H1 (cell line): Measurements from ENCODE around the gene EPHA4. TPM values are rescaled to one million over a fixed set of nuclear protein-coding genes. Genes with fewer than 3 reads are reported as not detected.

Experiments used
- CTCF ChIA-PET: fragments of 300-600 bp; sonication (Branson Sonifier 250); formaldehyde crosslinking; loops from one replicate; lab custom pipeline; 2021; ENCODE audit not compliant: partially characterized antibody; lab: Charles Lee
- POLR2A ChIA-PET: fragments of 300-600 bp; sonication (Branson Sonifier 250); formaldehyde crosslinking; loops from one replicate; lab custom pipeline; 2021; ENCODE audit warnings: inconsistent platforms; ENCODE audit not compliant: partially characterized antibody; lab: Charles Lee
- DNase-seq, 2 experiments: peaks; one replicate each; pipeline versions ENCODE4 v3.0.0 to v3.0.0-alpha.2; 2010 to 2022; ENCODE audit warnings: low spot score in 2 of 2, low read depth in 1 of 2, mixed read lengths in 1 of 2
- FAIRE-seq: peaks from 2 replicates; lab custom pipeline; 2011; peaks lifted over from hg19 to GRCh38; lab: Jason Lieb, UNC
- H2AFZ ChIP-seq: 2 replicates; pipeline ENCODE4 v1.8.1; 2012; ENCODE audit warnings: low read length, inconsistent platforms
- H2AK5ac ChIP-seq: 2 replicates; pipeline ENCODE4 v1.6.1; 2013; ENCODE audit warnings: low read depth, low read length
- H2BK120ac ChIP-seq: replicated peaks from 2 replicates; pipeline ENCODE3; 2013; ENCODE audit warnings: low read depth, low read length, inconsistent platforms
- H2BK12ac ChIP-seq: 2 replicates; pipeline ENCODE4 v1.6.1; 2013; ENCODE audit warnings: low read depth, low read length
- H2BK15ac ChIP-seq: 2 replicates; pipeline ENCODE4 v1.6.1; 2013; ENCODE audit warnings: low read length
- H2BK20ac ChIP-seq: 2 replicates; pipeline ENCODE4 v1.6.1; 2013; ENCODE audit warnings: low read length
- H2BK5ac ChIP-seq: 2 replicates; pipeline ENCODE4 v1.6.1; 2013; ENCODE audit warnings: low read depth, low read length
- H3K14ac ChIP-seq: 2 replicates; pipeline ENCODE4 v1.6.1; 2013; ENCODE audit warnings: inconsistent platforms; ENCODE audit not compliant: insufficient read length
- H3K18ac ChIP-seq: 2 replicates; pipeline ENCODE4 v1.6.1; 2013; ENCODE audit warnings: low read length; ENCODE audit errors: extremely low read depth
- H3K23ac ChIP-seq: 2 replicates; pipeline ENCODE4 v1.6.1; 2013; ENCODE audit warnings: inconsistent platforms; ENCODE audit not compliant: insufficient read length
- H3K23me2 ChIP-seq: 2 replicates; pipeline ENCODE4 v1.6.1; 2013; ENCODE audit warnings: low read depth, low read length
- H3K27ac ChIP-seq: 2 replicates; pipeline ENCODE4 v1.6.1; 2011; ENCODE audit warnings: low read depth, low read length, inconsistent platforms
- H3K27me3 ChIP-seq, 4 experiments: replicated peaks in 1 of 4; 1 replicate in 1 of 4; 2 replicates in 3 of 4; pipeline versions ENCODE4 v1.6.1 to v1.8.1; 2011 to 2013; ENCODE audit warnings: low read length in 3 of 4, mild to moderate bottlenecking in 3 of 4, inconsistent platforms in 2 of 4, mixed read lengths in 2 of 4, moderate library complexity in 1 of 4; ENCODE audit not compliant: control insufficient read depth in 3 of 4, insufficient read depth in 3 of 4; ENCODE audit errors: extremely low read depth in 1 of 4
- H3K36me3 ChIP-seq, 4 experiments: 2 replicates each; pipeline versions ENCODE4 v1.6.1 to v1.8.1; 2011 to 2013; ENCODE audit warnings: mild to moderate bottlenecking in 4 of 4, low read length in 3 of 4, moderate library complexity in 2 of 4, control low read depth in 1 of 4, inconsistent platforms in 1 of 4; ENCODE audit not compliant: insufficient read depth in 4 of 4, control insufficient read depth in 2 of 4
- H3K4ac ChIP-seq: replicated peaks from 2 replicates; pipeline ENCODE3; 2013; ENCODE audit warnings: low read length, low read depth, mixed read lengths, inconsistent platforms; ENCODE audit not compliant: insufficient read length
- H3K4me1 ChIP-seq, 4 experiments: replicated peaks in 1 of 4; 1 replicate in 1 of 4; 2 replicates in 3 of 4; pipeline versions ENCODE4 v1.6.1 to v1.8.1; 2011 to 2013; ENCODE audit warnings: low read length in 3 of 4, inconsistent platforms in 2 of 4, mixed read lengths in 1 of 4; ENCODE audit not compliant: insufficient read depth in 4 of 4, control insufficient read depth in 3 of 4
- H3K4me2 ChIP-seq, 2 experiments: 2 replicates each; pipeline versions ENCODE4 v1.6.1 to v1.8.1; 2011 to 2013; ENCODE audit warnings: low read depth in 2 of 2, low read length in 2 of 2, control low read depth in 1 of 2, inconsistent platforms in 1 of 2, mild to moderate bottlenecking in 1 of 2; ENCODE audit not compliant: insufficient read depth in 1 of 2
- H3K4me3 ChIP-seq, 4 experiments: fragments of 200-600, 300-600 bp in 1 of 4; sonication (generic), shearing (Covaris generic), sonication (Bioruptor Twin) in 1 of 4; 2 replicates each; pipeline versions ENCODE4 v1.5.1 to v1.8.1; 2011 to 2016; ENCODE audit warnings: low read length in 4 of 4, low read depth in 3 of 4, control low read depth in 2 of 4, inconsistent platforms in 2 of 4, mild to moderate bottlenecking in 2 of 4, mixed read lengths in 1 of 4, moderate library complexity in 1 of 4; ENCODE audit not compliant: insufficient read depth in 2 of 4; ENCODE audit errors: extremely low read depth in 1 of 4
- H3K56ac ChIP-seq: replicated peaks from 2 replicates; pipeline ENCODE3; 2013; ENCODE audit warnings: low read depth, mild to moderate bottlenecking, mixed read lengths, low read length, inconsistent platforms; ENCODE audit not compliant: insufficient read length
- H3K79me1 ChIP-seq: 2 replicates; pipeline ENCODE4 v1.6.1; 2013; ENCODE audit warnings: low read depth, low read length, control low read depth
- H3K79me2 ChIP-seq, 2 experiments: 2 replicates each; pipeline versions ENCODE4 v1.6.1 to v1.8.1; 2012 to 2013; ENCODE audit warnings: low read length in 2 of 2, mild to moderate bottlenecking in 2 of 2, inconsistent platforms in 1 of 2; ENCODE audit not compliant: insufficient read depth in 2 of 2, control insufficient read depth in 1 of 2
- H3K9ac ChIP-seq, 4 experiments: replicated peaks in 1 of 4; 1 replicate in 1 of 4; 2 replicates in 3 of 4; pipeline versions ENCODE4 v1.6.1 to v1.8.1; 2011 to 2013; ENCODE audit warnings: low read depth in 3 of 4, low read length in 3 of 4, control low read depth in 2 of 4, mild to moderate bottlenecking in 2 of 4, moderate library complexity in 2 of 4, inconsistent platforms in 1 of 4; ENCODE audit errors: extremely low read depth in 1 of 4
- H3K9me3 ChIP-seq, 2 experiments: 2 replicates each; pipeline versions ENCODE4 v1.6.1 to v1.8.1; 2012 to 2013; ENCODE audit warnings: mild to moderate bottlenecking in 2 of 2, moderate library complexity in 2 of 2, control low read depth in 1 of 2, inconsistent platforms in 1 of 2, low read depth in 1 of 2, low read length in 1 of 2, mixed read lengths in 1 of 2; ENCODE audit not compliant: insufficient read depth in 2 of 2
- H4K20me1 ChIP-seq, 2 experiments: replicated peaks in 1 of 2; 2 replicates each; pipeline versions ENCODE3 to v1.8.1; 2011 to 2013; ENCODE audit warnings: inconsistent platforms in 2 of 2, low read length in 2 of 2, mild to moderate bottlenecking in 1 of 2; ENCODE audit not compliant: insufficient read depth in 2 of 2, control insufficient read depth in 1 of 2
- H4K5ac ChIP-seq: 2 replicates; pipeline ENCODE4 v1.6.1; 2013; ENCODE audit warnings: low read length, low read depth, mixed read lengths, inconsistent platforms; ENCODE audit not compliant: insufficient read length
- H4K8ac ChIP-seq: 2 replicates; pipeline ENCODE4 v1.8.0; 2013; ENCODE audit warnings: mild to moderate bottlenecking, moderate library complexity, low read length, inconsistent platforms; ENCODE audit not compliant: insufficient read depth; ENCODE audit errors: extremely low read depth
- H4K91ac ChIP-seq: replicated peaks from 2 replicates; pipeline ENCODE3; 2013; ENCODE audit warnings: low read length, mixed read lengths, inconsistent platforms; ENCODE audit not compliant: insufficient read length
- CTCF ChIP-seq, 3 experiments: IDR thresholded peaks; 1 replicate in 2 of 3; 2 replicates in 1 of 3; pipeline versions ENCODE4 v1.5.1 to v1.6.1; 2011; ENCODE audit warnings: low read length in 3 of 3, mild to moderate bottlenecking in 3 of 3, inconsistent platforms in 2 of 3, low read depth in 1 of 3, moderate library complexity in 1 of 3; ENCODE audit not compliant: insufficient read depth in 1 of 3; ENCODE audit errors: control extremely low read depth in 1 of 3
- HDAC2 ChIP-seq, 2 experiments: fragments of 300-600 bp in 1 of 2; sonication (generic) in 1 of 2; IDR thresholded peaks; 2 replicates each; pipeline ENCODE4 v1.6.1; 2011 to 2012; ENCODE audit warnings: low read depth in 2 of 2, low read length in 2 of 2, mild to moderate bottlenecking in 2 of 2, moderate library complexity in 2 of 2, borderline replicate concordance in 1 of 2, inconsistent platforms in 1 of 2
- JUND ChIP-seq: IDR thresholded peaks from 2 replicates; pipeline ENCODE4 v1.6.1; 2011; ENCODE audit warnings: mild to moderate bottlenecking, improper control_type of control experiment, low read length
- RAD21 ChIP-seq, 2 experiments: IDR thresholded peaks in 1 of 2; conservative IDR thresholded peaks in 1 of 2; 2 replicates each; pipeline ENCODE4 v1.6.1; 2011; ENCODE audit warnings: low read depth in 2 of 2, low read length in 2 of 2, improper control_type of control experiment in 1 of 2, inconsistent platforms in 1 of 2, mild to moderate bottlenecking in 1 of 2, moderate library complexity in 1 of 2
- WGBS, 2 experiments: shearing (Covaris generic) in 1 of 2; methylation state at CpG; one replicate each; pipeline versions ENCODE4 v1.1.6 to v1.1.7; 2013 to 2015; ENCODE audit warnings: low lambda C conversion rate in 2 of 2, mixed read lengths in 2 of 2, inconsistent platforms in 1 of 2, low coverage in 1 of 2, missing lambda C conversion rate in 1 of 2; ENCODE audit not compliant: insufficient replicate concordance in 2 of 2, insufficient coverage in 1 of 2, insufficient read length in 1 of 2; ENCODE audit errors: extremely low coverage in 1 of 2, missing lambda C conversion rate in 1 of 2; 5-methylcytosine and 5-hydroxymethylcytosine counted together
- polyA plus RNA-seq, 7 experiments: library from polyadenylated mRNA; depleted of rRNA in 3 of 7; stranded (reverse) in 5 of 7; unstranded in 2 of 7; fragments of >200 nt in 5 of 7; fragments of 200-250 nt in 2 of 7; gene quantifications; 1 replicate in 5 of 7; 2 replicates in 1 of 7; 4 replicates in 1 of 7; pipeline versions ENCODE4 v1.2.1 to v1.2.3, GENCODE V29; 2011 to 2013; ENCODE audit warnings: missing spikeins in 2 of 7, mixed read lengths in 2 of 7
- total RNA-seq: library from RNA; stranded (reverse); fragmentation: NEBNext Ultra II Directional; extraction: Animal tissue kit (Norgen Biotek cat#: 25700); gene quantifications from 2 replicates; pipeline ENCODE4 v1.2.1, GENCODE V29; 2021

The EPHA4 gene
- total and polyA plus RNA-seq, 2 of the 8 experiments (the other 6 are each of a cell fraction or from before 2014, with no cell fraction given): 4.3 to 5.7 TPM

GRCh38 chr2:221478485-221478863, 93.6 kb downstream of the EPHA4 start:
- Histone ChIP-seq H4K8ac (no peak overlapping the region), H2BK20ac (no peak overlapping the region), H3K23ac (no peak overlapping the region), H3K56ac (no peak overlapping the region), H3K27ac (no peak overlapping the region), H3K18ac (no peak overlapping the region), H4K5ac (no peak overlapping the region), H2BK12ac (no peak overlapping the region), H3K36me3 (no peaks in the 10 kb centered on the region; a peak in 1 of 8 replicates), H3K23me2 (no peaks in the 10 kb centered on the region), H4K91ac (no peak overlapping the region), H2BK5ac (no peak overlapping the region), H3K4me3 (no peak overlapping the region), H4K20me1 (no peaks in the 10 kb centered on the region), H3K4ac (no peak overlapping the region), H3K4me1 (peaks cover 0 to 7% (median 1%) of the 10 kb centered on the region in 4 experiments; a peak in 2 of 7 replicates), H3K79me2 (no peaks in the 10 kb centered on the region), H2AFZ (no peak overlapping the region), H3K9me3 (no peaks in the 10 kb centered on the region), H2AK5ac (no peak overlapping the region), H3K9ac (no peak overlapping the region), H3K79me1 (no peaks in the 10 kb centered on the region), H2BK120ac (no peak overlapping the region), H2BK15ac (no peak overlapping the region), H3K27me3 (no peaks in the 10 kb centered on the region)
- ChIA-PET POLR2A (interaction anchor here (1.0 kb wide), 1 partner anchor 93 kb away, joined by 4 read pairs; no protein-coding TSS in a partner anchor), CTCF (interaction anchor here (0.5 to 2.1 kb wide), 15 partner anchors 9 to 620 kb away, joined by 3 to 7 read pairs (median 4); no protein-coding TSS in a partner anchor)
- FAIRE-seq: no peak
- peak in 1 of 2 experiments; percentile 49 for DNase-seq
- no peak for TF ChIP-seq HDAC2 (IDR thresholded peaks at IDR 0.05; ENCODE audit: borderline replicate concordance in 1 of 2, low read depth in 2 of 2, low read length in 2 of 2)
- TF ChIP-seq CTCF (IDR thresholded peaks at IDR 0.05; ENCODE audit: control extremely low read depth in 1 of 3, insufficient read depth in 1 of 3, low read depth in 1 of 3, low read length in 3 of 3): peak in 1 of 3 experiments; percentile 36; a peak in 2 of 4 replicates
- peak; percentile 45 to 50 for TF ChIP-seq RAD21 (IDR thresholded peaks at IDR 0.05 in 1 of 2, conservative IDR thresholded peaks at IDR 0.05 in 1 of 2; ENCODE audit: low read depth in 2 of 2, low read length in 2 of 2)
- TF ChIP-seq JUND: peak; percentile 86
- TF ChIP-seq, all 59 proteins: peak for 3
- 53% methylated on average over 2 of the region's 2 CpGs; no CpG with 5 or more reads in 1 of the 2 experiments for WGBS, 2 experiments
- H3K14ac ChIP-seq: no peak overlapping the region
- no peak overlapping the region for H3K4me2 ChIP-seq
